Fibroblast of villous mesenchyme (primary cell): ENCODE results near the gene LAT. TPM values are rescaled to one million over a fixed set of nuclear protein-coding genes. Genes with fewer than 3 reads are reported as not detected.
"Not testable (repeated sequence)": the region's sequence is repeated elsewhere in the genome, so short reads cannot be mapped to it uniquely, and the experiment has no call there.

Experiments used
- DNase-seq: peaks from one replicate; pipeline ENCODE4 v3.0.0-alpha.2; 2010; ENCODE audit warnings: low read depth
- H3K4me3 ChIP-seq: 2 replicates; pipeline ENCODE4 v1.5.1; 2011; ENCODE audit warnings: low read depth, mild to moderate bottlenecking, low read length
- total RNA-seq: library from RNA; depleted of rRNA; stranded (reverse); fragments of >200 nt; gene quantifications from 2 replicates; pipeline ENCODE4 v1.2.3, GENCODE V29; 2012
- TF ChIP-seq, protein P1 (sequence below): IDR thresholded peaks from 2 replicates; pipeline ENCODE4 v1.5.1; 2012; ENCODE audit warnings: low read depth, mild to moderate bottlenecking, low read length; ENCODE audit not compliant: insufficient read depth

LAT gene
- total RNA-seq, 1 donor, result 0.43 TPM

DNA sequence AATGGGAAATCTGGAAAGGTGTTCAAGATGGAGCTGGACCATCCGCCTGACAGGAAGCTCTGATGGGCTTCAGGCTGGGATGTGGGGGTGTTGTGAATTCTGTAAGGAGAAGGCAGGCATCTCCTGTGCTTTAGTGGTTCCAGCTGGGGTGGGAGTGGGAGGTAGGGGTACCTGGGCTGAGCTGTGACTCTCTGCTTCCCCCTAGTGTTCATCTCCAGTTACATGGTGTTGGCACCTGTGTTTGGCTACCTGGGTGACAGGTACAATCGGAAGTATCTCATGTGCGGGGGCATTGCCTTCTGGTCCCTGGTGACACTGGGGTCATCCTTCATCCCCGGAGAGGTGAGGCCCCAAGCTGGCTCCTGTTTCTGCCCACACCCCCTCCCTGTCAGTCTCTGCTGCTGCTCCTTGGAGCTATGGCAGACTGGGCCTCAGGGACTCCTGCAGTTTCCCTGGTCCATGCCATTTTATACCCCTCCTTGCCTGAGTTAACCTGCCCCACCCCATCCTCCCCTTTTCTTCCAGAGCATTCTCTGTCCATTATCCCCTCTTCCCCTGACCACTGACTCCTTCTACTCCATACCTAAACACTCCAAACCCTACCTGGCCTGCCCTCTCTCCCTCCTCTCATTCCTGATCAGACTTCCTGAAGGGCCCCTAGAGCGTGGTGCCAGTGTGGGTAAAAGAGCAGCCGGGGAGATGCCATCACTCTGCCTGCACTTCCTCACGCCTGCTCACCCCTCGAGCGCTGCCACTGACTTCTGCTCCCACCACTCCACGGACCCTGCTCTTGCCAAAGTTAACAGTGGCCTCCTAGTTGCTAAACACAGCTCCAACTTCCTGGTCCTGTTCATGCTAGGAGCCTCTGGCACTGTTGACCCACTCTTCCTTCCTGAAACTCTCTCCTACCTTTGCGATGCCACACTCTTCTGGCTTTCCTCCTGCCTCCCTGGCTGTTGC is 6.9 kb upstream of the LAT start:
- no peak overlapping the region for H3K4me3 ChIP-seq
- no peak for DNase-seq
- TF ChIP-seq, protein P1, sequence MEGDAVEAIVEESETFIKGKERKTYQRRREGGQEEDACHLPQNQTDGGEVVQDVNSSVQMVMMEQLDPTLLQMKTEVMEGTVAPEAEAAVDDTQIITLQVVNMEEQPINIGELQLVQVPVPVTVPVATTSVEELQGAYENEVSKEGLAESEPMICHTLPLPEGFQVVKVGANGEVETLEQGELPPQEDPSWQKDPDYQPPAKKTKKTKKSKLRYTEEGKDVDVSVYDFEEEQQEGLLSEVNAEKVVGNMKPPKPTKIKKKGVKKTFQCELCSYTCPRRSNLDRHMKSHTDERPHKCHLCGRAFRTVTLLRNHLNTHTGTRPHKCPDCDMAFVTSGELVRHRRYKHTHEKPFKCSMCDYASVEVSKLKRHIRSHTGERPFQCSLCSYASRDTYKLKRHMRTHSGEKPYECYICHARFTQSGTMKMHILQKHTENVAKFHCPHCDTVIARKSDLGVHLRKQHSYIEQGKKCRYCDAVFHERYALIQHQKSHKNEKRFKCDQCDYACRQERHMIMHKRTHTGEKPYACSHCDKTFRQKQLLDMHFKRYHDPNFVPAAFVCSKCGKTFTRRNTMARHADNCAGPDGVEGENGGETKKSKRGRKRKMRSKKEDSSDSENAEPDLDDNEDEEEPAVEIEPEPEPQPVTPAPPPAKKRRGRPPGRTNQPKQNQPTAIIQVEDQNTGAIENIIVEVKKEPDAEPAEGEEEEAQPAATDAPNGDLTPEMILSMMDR, result peak; percentile 37

DNA sequence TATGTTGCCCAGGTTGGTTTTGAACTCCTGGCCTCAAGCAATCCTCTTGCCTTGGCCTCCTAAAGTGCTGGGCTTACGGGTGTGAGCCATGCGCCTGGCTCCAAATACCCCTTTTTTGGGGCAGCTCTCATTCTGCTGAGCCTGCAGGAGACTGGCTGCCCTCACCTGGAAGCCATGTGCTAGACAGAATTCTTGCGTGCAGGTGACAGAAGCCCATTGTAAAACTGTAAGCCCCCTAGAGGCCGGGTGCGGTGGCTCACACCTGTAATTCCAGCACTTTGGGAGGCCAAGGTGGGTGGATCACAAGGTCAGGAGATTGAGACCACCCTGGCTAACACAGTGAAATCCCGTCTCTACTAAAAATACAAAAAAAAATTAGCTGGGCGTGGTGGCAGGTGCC is 4.5 kb upstream of the LAT start:
- H3K4me3 ChIP-seq, DNase-seq: not testable (repeated sequence)

DNA sequence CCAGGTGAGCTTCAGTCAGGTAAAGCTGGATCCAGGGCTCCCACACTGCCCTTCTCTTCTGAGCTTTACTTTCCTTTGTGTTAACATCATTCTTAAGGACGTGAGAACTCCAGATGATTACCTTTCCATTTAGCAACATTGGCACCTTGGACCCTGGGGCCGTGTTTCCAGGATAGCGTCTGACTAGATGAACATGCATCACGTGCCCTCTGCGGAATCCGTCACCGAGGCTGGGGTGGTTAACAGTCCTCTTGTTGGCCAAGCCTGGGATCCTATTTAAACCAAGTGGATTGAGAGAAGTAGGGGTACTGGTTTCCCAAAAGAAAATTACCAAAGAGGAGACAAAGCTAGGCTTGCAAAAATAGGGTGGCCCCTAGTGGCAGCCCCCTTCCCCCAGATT is 3.9 kb upstream of the LAT start:
- DNase-seq, result no peak
- TF ChIP-seq, protein P1, result no peak
- no peak overlapping the region for H3K4me3 ChIP-seq

DNA sequence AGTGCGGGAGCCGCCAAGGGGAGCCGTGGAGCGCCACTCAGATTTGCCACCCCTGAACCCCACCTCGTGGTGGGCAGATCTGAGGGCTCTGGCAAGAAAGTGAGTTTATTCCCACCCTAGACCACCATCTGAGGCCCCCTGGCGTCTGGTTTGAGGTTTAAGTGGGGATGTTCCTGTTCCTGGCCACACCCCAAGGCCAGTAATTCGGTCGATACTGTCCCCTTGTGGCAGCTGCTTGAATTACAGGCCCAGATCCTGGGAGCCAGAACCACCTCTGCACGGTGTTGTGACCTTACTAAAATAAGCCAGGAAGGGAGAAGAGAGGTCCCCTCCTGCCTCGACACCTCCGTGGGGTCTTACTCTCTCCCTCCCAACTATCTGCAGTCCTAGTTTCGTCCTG is 3.3 kb upstream of the LAT start:
- TF ChIP-seq, protein P1, result peak; percentile 51
- no peak for DNase-seq
- no peak overlapping the region for H3K4me3 ChIP-seq

DNA sequence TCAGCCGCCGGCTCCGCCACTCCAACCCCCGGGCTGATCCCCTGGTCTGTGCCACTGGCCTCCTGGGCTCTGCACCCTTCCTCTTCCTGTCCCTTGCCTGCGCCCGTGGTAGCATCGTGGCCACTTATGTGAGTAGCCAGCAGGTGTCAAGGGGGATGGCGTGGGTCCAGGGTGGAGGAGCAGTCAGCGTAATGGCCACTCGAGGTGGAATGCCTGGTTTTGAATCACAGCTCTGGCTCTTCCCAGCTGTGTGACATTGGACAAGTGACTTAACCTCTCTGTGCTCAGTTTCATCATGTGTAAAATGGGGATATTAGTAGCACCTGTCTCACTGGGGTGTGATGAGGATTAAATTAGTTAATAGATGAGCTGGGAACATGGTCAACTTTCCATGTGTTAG is 2.4 kb upstream of the LAT start:
- no peak overlapping the region for H3K4me3 ChIP-seq
- DNase-seq, result no peak
- TF ChIP-seq, protein P1, result no peak

DNA sequence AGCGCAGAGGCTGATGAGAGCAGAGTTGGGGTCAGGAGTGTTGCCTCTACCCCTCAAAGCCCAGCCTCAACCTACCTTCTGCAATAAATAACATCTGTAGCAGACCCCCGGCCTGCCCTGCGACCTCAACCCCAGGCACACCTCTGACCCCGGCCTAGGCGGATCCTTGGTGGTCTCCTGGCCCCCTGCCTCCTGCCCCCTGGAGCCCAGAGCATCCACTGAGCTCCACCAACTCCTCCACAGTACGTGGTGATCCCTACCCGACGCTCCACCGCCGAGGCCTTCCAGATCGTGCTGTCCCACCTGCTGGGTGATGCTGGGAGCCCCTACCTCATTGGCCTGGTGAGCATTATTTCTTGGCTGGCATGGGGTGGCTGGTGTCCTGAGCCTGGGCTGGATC is 1.9 kb upstream of the LAT start:
- TF ChIP-seq, protein P1, result no peak
- no peak for DNase-seq

DNA sequence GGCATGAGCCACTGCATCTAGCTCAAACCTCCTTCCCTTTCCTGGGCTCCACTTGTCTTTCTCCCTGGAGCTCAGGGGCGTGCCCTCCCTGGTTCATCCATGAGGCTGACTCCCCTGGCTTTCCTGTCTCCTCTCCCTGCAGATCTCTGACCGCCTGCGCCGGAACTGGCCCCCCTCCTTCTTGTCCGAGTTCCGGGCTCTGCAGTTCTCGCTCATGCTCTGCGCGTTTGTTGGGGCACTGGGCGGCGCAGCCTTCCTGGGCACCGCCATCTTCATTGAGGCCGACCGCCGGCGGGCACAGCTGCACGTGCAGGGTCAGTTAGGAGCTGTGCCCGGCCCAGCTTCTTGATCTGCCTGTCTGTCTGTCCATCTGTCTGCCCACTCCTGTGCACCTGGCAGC is 1.2 kb upstream of the LAT start:
- H3K4me3 ChIP-seq, result no peak overlapping the region
- DNase-seq, result no peak
- TF ChIP-seq, protein P1, result no peak

More for the DNA sequence above, 1.9 kb upstream of the LAT start:
- no peak overlapping the region for H3K4me3 ChIP-seq
